Measurements from ENCODE around the gene YBX2. TPM values are rescaled to one million over a fixed set of nuclear protein-coding genes. Genes with fewer than 3 reads are reported as not detected.

YBX2 gene
- total RNA-seq, 2 experiments from 2014 or later: 0.70 to 0.83 TPM

DNA sequence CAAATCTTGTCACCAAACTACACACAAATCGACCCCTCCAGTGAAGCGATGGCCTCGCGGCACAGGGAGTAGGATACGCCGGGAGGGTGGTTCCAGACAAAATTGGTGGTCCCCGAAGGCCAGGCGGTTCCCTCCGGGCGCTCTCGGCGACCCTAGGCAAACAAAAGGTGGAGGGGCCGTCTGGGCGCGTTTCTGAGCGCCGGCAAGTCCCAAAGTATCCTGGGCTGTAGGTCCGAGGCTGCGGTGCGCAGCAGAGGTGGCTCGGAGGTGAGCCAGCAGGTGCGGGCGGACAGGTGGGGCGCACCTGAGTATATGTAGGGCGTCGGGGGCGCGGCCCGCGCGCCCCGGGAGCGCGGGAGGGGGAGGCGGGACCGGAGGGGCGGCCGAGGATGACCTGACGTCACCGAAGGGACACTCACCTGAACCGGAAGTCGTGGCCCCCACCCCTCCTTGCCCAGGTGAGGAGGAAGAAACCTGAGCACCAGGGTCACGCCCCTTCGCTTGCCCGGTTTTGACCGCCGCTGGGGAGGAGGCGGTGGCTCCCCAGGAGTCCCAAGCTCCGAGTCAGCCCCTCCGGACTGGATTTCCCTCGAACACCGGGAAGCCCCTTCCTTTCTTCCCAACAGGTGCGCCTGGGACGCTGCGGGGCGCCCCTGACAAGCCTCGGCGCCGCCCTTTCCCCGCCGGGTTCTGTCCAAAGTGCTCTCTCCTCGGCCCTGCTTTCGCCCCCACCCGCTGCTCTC, 32.1 kb downstream of the YBX2 start, which contains the start of gene CLDN7:
CLDN7 (minus strand) TSS at position 287 of the 743 bp plus-strand sequence. CDS start 435 bp downstream, outside the sequence.
- Mint-ChIP-seq H3K27ac (peak within 1 kb of the TSS; percentile 28), H3K9me3 (no peaks in the 10 kb centered on the region), H3K4me3 (peak within 1 kb of the TSS; percentile 53), H3K27me3 (peaks cover 21% of the 10 kb centered on the region), H3K4me1 (ENCODE audit: low read depth) (peaks cover 26% of the 10 kb centered on the region), H3K36me3 (peaks cover 6% of the 10 kb centered on the region)
- intact Hi-C loops (cut with micrococcal nuclease): no loop called here
- ChIA-PET CTCF (interaction anchor here (0.6 kb wide), 1 partner anchor 425 kb away, joined by 3 read pairs; the partner anchor contains the start of gene TP53), POLR2A (interaction anchor here (1.1 kb wide), 1 partner anchor 11 kb away, joined by 3 read pairs; the partner anchor contains the start of gene CTDNEP1)
- DNase-seq: no peak

- ChIA-PET POLR2A (interaction anchor here (1.1 kb wide), 1 partner anchor 10 kb away, joined by 3 read pairs; the partner anchor contains the start of gene CTDNEP1), CTCF (interaction anchor here (0.6 kb wide), 1 partner anchor 426 kb away, joined by 3 read pairs; the partner anchor contains the start of gene TP53)
- Mint-ChIP-seq H3K4me3 (peak overlapping the region; percentile 53), H3K27me3 (peaks cover 18% of the 10 kb centered on the region), H3K4me1 (ENCODE audit: low read depth) (peaks cover 26% of the 10 kb centered on the region), H3K9me3 (no peaks in the 10 kb centered on the region), H3K36me3 (peaks cover 10% of the 10 kb centered on the region), H3K27ac (peak overlapping the region; percentile 28)
- DNase-seq: peak; percentile 33
- intact Hi-C loops (cut with micrococcal nuclease): no loop called here
These were observed 32.9 kb downstream of the YBX2 start for GRCh38 chr17:7261379-7262191.

GRCh38 chr17:7260651-7261378, 33.6 kb downstream of the YBX2 start:
- Mint-ChIP-seq H3K27me3 (peaks cover 18% of the 10 kb centered on the region), H3K27ac (no peak overlapping the region), H3K4me1 (ENCODE audit: low read depth) (peaks cover 26% of the 10 kb centered on the region), H3K9me3 (no peaks in the 10 kb centered on the region), H3K36me3 (peaks cover 14% of the 10 kb centered on the region), H3K4me3 (peak overlapping the region; percentile 12)
- intact Hi-C loops (cut with micrococcal nuclease): no loop called here
- CTCF ChIA-PET: interaction anchor here (0.8 kb wide), 1 partner anchor 10 kb away, joined by 3 read pairs; no protein-coding TSS in a partner anchor
- POLR2A ChIA-PET: interaction anchor here (1.1 kb wide), 1 partner anchor 9 kb away, joined by 3 read pairs; the partner anchor contains the start of gene CTDNEP1
- DNase-seq: peak; percentile 35

DNA sequence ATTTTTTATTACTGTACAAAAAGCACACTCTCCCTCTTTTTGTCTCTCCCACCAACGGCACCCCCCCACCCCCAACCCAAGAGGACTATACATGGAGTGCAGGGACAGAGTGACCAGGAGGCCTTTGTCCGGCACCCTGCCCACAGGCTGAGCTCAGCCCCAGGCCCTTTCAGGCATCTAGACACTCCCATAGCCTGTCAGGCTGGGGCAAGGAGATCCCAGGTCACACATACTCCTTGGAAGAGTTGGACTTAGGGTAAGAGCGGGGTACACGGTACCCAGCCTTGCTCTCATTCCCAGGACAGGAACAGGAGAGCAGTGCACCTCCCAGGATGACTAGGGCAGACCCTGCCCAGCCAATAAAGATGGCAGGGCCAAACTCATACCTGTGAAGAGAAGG, 34.3 kb downstream of the YBX2 start:
- H3K9me3 Mint-ChIP-seq: no peaks in the 10 kb centered on the region
- POLR2A ChIA-PET: interaction anchor here (1.1 kb wide), 1 partner anchor 23 kb away, joined by 4 read pairs; no protein-coding TSS in a partner anchor
- H3K4me1 Mint-ChIP-seq (ENCODE audit: low read depth): peaks cover 26% of the 10 kb centered on the region
- H3K27me3 Mint-ChIP-seq: peaks cover 18% of the 10 kb centered on the region
- H3K36me3 Mint-ChIP-seq: peaks cover 14% of the 10 kb centered on the region
- peak overlapping the region; percentile 23 for H3K4me3 Mint-ChIP-seq
- intact Hi-C loops (cut with micrococcal nuclease): no loop called here
- H3K27ac Mint-ChIP-seq: no peak overlapping the region
- CTCF ChIA-PET: interaction anchor here (0.8 kb wide), 1 partner anchor 10 kb away, joined by 3 read pairs; no protein-coding TSS in a partner anchor
- DNase-seq: peak; percentile 9

GRCh38 chr17:7259555-7259889, 34.9 kb downstream of the YBX2 start:
- ChIA-PET CTCF (no interaction called here), POLR2A (interaction anchor here (1.1 kb wide), 1 partner anchor 23 kb away, joined by 4 read pairs; no protein-coding TSS in a partner anchor)
- intact Hi-C loops (cut with micrococcal nuclease): no loop called here
- Mint-ChIP-seq H3K36me3 (peaks cover 20% of the 10 kb centered on the region), H3K9me3 (no peaks in the 10 kb centered on the region), H3K4me3 (no peak overlapping the region), H3K27ac (peak overlapping the region; percentile 6), H3K27me3 (peaks cover 18% of the 10 kb centered on the region), H3K4me1 (ENCODE audit: low read depth) (peaks cover 26% of the 10 kb centered on the region)
- DNase-seq: no peak

- POLR2A ChIA-PET: interaction anchor here (1.1 kb wide), 1 partner anchor 24 kb away, joined by 4 read pairs; no protein-coding TSS in a partner anchor
- Mint-ChIP-seq H3K36me3 (peaks cover 24% of the 10 kb centered on the region), H3K27me3 (peaks cover 16% of the 10 kb centered on the region), H3K27ac (peak overlapping the region; percentile 6), H3K4me1 (ENCODE audit: low read depth) (peaks cover 28% of the 10 kb centered on the region), H3K4me3 (no peak overlapping the region), H3K9me3 (no peaks in the 10 kb centered on the region)
- DNase-seq: peak; percentile 46
- intact Hi-C loops (cut with micrococcal nuclease): no loop called here
- CTCF ChIA-PET: no interaction called here
These were observed 35.5 kb downstream of the YBX2 start for GRCh38 chr17:7258731-7259554.

DNA sequence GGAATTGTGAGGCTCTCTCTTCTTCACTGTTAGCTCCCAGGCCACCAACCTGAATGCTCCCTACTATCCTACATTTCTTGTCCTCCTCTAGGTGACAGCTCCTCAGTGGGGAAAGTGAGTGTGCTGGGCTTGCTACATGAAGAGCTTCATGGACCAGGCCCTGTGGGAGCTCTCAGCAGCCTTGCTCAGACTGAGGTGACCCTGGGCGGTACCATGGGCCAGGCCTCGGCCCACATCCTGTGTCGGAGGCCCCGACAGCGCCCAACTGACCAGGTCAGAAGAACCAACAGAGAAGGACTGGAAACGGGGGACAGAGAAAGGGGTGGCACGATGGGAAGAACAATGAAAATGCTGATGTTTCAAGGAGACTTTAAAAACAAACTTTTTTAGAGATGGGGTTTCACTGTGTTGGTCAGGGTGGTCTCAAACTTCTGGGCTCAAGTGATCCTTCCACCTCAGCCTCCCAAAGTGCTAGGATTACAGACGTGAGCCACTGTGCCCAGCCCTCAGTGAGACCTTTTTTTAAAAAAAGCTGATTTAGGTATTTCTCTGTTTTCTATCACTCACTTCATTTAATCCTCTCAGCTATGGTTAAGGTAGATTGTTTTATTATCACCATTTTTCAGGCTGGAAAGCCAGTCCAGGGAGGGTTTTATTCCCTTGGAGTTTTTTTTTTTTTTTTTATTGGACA, 37.5 kb downstream of the YBX2 start:
- no peaks in the 10 kb centered on the region for H3K9me3 Mint-ChIP-seq
- ChIA-PET POLR2A (no interaction called here), CTCF (interaction anchor here (1.1 kb wide), 1 partner anchor 40 kb away, joined by 3 read pairs; no protein-coding TSS in a partner anchor)
- peaks cover 30% of the 10 kb centered on the region for H3K36me3 Mint-ChIP-seq
- H3K27me3 Mint-ChIP-seq: peaks cover 3% of the 10 kb centered on the region
- peak overlapping the region; percentile 43 for H3K27ac Mint-ChIP-seq
- intact Hi-C loops (cut with micrococcal nuclease): no loop called here
- peaks cover 24% of the 10 kb centered on the region for H3K4me1 Mint-ChIP-seq (ENCODE audit: low read depth)
- DNase-seq: no peak
- no peak overlapping the region for H3K4me3 Mint-ChIP-seq

- Mint-ChIP-seq H3K4me3 (no peak overlapping the region), H3K36me3 (peaks cover 34% of the 10 kb centered on the region), H3K27me3 (no peaks in the 10 kb centered on the region), H3K9me3 (no peaks in the 10 kb centered on the region), H3K4me1 (ENCODE audit: low read depth) (peaks cover 34% of the 10 kb centered on the region), H3K27ac (no peak overlapping the region)
- CTCF ChIA-PET: no interaction called here
- intact Hi-C loops (cut with micrococcal nuclease): loop anchor here (5.0 kb wide), 3 partner anchors 183 to 433 kb away; partner anchors contain the start of genes FGF11, TMEM102, TP53 and WRAP53
- DNase-seq: no peak
- POLR2A ChIA-PET: interaction anchor here (0.6 to 0.9 kb wide), 2 partner anchors 10 to 293 kb away, joined by 3 read pairs; no protein-coding TSS in a partner anchor
These were observed 39.9 kb downstream of the YBX2 start for GRCh38 chr17:7254511-7254910.

- POLR2A ChIA-PET: no interaction called here
- peaks cover 28% of the 10 kb centered on the region for H3K36me3 Mint-ChIP-seq
These were observed 41.4 kb downstream of the YBX2 start for GRCh38 chr17:7253082-7253481.

More at GRCh38 chr17:7253082-7253481, 41.4 kb downstream of the YBX2 start:
- CTCF ChIA-PET: no interaction called here
- H3K27me3 Mint-ChIP-seq: no peaks in the 10 kb centered on the region
- no peaks in the 10 kb centered on the region for H3K9me3 Mint-ChIP-seq
- intact Hi-C loops (cut with micrococcal nuclease): loop anchor here (2.0 to 5.0 kb wide), 4 partner anchors 184 to 434 kb away; partner anchors contain the start of genes FGF11, TMEM102, TP53 and WRAP53
- H3K4me1 Mint-ChIP-seq (ENCODE audit: low read depth): peaks cover 40% of the 10 kb centered on the region
- H3K4me3 Mint-ChIP-seq: peak overlapping the region; percentile 85
- no peak for DNase-seq
- peak overlapping the region; percentile 100 for H3K27ac Mint-ChIP-seq
